Esophagus squamous epithelium (tissue), 4 donors: ENCODE measurements around the gene RASSF7.

Source experiments
- POLR2A ChIP-seq, 4 donors: fragments of 450-650 bp; IDR thresholded peaks; one replicate each; pipeline ENCODE4 v1.6.1; 2017; ENCODE audit warnings: antibody characterized with exemption in 4 of 4, mild to moderate bottlenecking in 4 of 4, moderate library complexity in 3 of 4
- TF ChIP-seq, protein P1 (sequence below), 6 experiments: fragments of 450-650 bp in 4 of 6; fragments of 200-600 bp in 2 of 6; sonication (generic) in 2 of 6; IDR thresholded peaks; one replicate each; pipeline ENCODE4 v1.5.1; 2016 to 2019; ENCODE audit warnings: antibody characterized with exemption in 6 of 6, mild to moderate bottlenecking in 4 of 6, moderate library complexity in 4 of 6

- peak in 3 of 4 donors; percentile 66 to 88 (median 71) for TF ChIP-seq POLR2A (IDR thresholded peaks at IDR 0.05)
- TF ChIP-seq, protein P1, sequence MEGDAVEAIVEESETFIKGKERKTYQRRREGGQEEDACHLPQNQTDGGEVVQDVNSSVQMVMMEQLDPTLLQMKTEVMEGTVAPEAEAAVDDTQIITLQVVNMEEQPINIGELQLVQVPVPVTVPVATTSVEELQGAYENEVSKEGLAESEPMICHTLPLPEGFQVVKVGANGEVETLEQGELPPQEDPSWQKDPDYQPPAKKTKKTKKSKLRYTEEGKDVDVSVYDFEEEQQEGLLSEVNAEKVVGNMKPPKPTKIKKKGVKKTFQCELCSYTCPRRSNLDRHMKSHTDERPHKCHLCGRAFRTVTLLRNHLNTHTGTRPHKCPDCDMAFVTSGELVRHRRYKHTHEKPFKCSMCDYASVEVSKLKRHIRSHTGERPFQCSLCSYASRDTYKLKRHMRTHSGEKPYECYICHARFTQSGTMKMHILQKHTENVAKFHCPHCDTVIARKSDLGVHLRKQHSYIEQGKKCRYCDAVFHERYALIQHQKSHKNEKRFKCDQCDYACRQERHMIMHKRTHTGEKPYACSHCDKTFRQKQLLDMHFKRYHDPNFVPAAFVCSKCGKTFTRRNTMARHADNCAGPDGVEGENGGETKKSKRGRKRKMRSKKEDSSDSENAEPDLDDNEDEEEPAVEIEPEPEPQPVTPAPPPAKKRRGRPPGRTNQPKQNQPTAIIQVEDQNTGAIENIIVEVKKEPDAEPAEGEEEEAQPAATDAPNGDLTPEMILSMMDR (IDR thresholded peaks at IDR 0.05), result no peak
These were observed 25.0 kb upstream of the RASSF7 start, which contains the start of gene HRAS for GRCh38 chr11:535519-536454.
